HG03469 (cell line): Measurements from ENCODE around the gene PTPRD.

Experiments used
- ATAC-seq: cut with Tn5 transposase; IDR thresholded peaks from one replicate; pipeline ENCODE4 v1.9.1; 2021; ENCODE audit warnings: mild to moderate bottlenecking, moderate library complexity, moderate number of reproducible peaks; ENCODE audit not compliant: unreplicated experiment

Gene PTPRD

DNA sequence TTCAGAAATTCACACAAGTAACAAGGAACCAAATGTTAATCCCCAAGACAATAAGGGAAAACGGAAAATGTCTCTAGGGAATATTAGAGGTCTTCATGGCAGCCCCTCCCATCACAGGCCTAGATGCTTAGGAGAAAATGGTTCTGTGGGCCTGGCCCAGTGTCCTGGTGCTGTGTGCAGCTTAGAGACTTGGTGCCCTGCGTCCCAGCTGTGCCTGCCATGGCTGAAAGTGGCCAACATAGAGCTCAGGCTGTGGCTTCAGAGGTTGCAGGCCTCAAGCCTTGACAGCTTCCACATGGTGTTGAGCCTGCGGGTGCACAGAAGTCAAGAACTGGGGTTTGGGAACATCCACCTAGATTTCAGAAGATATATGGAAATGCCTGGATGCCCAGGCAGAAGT lies 942.3 kb downstream of the PTPRD start:
- ATAC-seq: no peak

- ATAC-seq: no peak
Observed at GRCh38 chr9:9645006-9645405, 967.8 kb downstream of the PTPRD start.

- ATAC-seq: no peak
Observed at GRCh38 chr9:9631284-9631683, 981.5 kb downstream of the PTPRD start.

- ATAC-seq: no peak
Observed at GRCh38 chr9:9625248-9625647, 987.6 kb downstream of the PTPRD start.

DNA sequence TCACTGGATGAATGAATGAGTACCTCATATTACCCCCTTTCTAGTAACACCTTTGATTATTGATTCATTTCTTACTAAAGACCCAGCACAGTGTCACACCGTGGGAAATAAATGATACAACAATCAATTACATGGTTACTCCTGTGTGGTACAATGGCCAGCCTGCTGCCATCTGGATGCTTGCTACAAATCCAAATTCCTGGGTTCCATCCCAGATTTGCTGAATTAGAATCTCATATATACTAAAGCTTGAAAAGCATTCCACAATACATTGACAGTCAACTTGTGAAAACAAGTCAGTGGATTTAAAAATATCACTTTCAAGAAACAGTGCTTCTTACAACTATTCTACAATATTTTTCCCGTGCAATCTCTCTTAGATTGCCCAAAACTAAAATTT lies 989.3 kb downstream of the PTPRD start:
- no peak for ATAC-seq

- no peak for ATAC-seq
Observed at GRCh38 chr9:9621355-9621940, 991.4 kb downstream of the PTPRD start.

- no peak for ATAC-seq
Observed at GRCh38 chr9:9620736-9621135, 992.1 kb downstream of the PTPRD start.

- no peak for ATAC-seq
Observed at GRCh38 chr9:9615086-9615485, 997.7 kb downstream of the PTPRD start.

GRCh38 chr9:9614607-9615006 lies 998.2 kb downstream of the PTPRD start:
- no peak for ATAC-seq

DNA sequence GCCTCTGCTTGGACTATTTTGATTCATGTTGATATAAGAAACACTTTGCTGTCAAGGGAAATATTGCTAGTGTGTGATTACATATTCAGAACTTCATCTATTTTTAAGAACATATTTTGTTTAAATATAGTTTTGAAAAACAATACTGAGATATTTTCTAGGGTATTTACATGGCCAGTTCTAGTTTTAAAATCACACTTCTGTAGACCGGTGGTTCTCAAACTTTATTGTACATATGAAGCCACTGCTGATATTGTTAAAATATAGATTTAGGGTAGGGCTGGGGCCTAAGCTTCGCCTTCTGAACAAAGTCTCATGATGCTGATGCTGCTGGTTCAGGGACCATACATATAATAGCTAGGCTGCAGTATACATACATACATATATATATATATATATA lies 1000.0 kb downstream of the PTPRD start:
- ATAC-seq: no peak

- no peak for ATAC-seq
Observed at GRCh38 chr9:9612270-9612669, 1000.5 kb downstream of the PTPRD start.

- ATAC-seq: no peak
Observed at GRCh38 chr9:9605681-9606080, 1007.1 kb downstream of the PTPRD start.

GRCh38 chr9:9603345-9603744 lies 1009.5 kb downstream of the PTPRD start:
- no peak for ATAC-seq

DNA sequence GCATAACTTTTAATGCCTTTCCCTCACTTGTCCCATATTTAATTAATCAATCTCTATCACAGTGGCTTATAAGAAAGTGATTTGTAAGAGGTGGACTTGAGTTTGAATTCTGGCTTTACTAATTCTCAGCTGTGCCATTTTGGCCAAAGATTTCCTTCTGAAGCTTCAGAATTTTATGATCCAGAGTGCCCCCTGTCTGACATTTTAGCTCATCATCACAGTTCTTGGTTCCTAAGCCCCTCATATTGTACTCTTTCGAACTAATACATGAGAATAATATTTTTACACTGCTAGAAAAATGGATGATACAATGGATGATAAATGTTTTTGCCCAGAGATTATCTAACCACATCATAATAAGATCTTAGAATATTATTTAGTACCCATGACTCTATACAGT lies 1014.1 kb downstream of the PTPRD start:
- ATAC-seq: no peak

GRCh38 chr9:9592104-9592503 lies 1020.7 kb downstream of the PTPRD start:
- ATAC-seq: no peak

- ATAC-seq: no peak
Observed at GRCh38 chr9:9585920-9586319, 1026.9 kb downstream of the PTPRD start.

DNA sequence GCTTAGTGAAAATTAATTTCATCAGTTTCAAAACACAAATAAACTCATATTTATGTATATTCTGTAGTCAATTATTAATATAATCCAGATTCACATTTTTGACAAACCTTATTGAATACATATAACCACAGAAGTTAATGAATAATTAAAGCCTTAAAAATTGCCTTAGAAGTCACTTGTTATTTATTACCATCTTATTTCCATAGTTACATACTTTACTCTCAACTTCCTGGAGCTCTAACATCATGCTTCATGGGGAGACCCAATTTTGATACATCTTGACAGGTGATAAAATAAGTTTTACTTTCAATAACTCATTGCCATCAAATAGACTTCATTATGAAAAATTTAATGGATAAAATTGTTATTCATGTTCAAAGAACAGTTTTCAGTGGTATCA lies 1038.7 kb downstream of the PTPRD start:
- ATAC-seq: no peak

GRCh38 chr9:9565700-9566099 lies 1047.1 kb downstream of the PTPRD start:
- no peak for ATAC-seq

GRCh38 chr9:9563817-9564216 lies 1049.0 kb downstream of the PTPRD start:
- no peak for ATAC-seq

DNA sequence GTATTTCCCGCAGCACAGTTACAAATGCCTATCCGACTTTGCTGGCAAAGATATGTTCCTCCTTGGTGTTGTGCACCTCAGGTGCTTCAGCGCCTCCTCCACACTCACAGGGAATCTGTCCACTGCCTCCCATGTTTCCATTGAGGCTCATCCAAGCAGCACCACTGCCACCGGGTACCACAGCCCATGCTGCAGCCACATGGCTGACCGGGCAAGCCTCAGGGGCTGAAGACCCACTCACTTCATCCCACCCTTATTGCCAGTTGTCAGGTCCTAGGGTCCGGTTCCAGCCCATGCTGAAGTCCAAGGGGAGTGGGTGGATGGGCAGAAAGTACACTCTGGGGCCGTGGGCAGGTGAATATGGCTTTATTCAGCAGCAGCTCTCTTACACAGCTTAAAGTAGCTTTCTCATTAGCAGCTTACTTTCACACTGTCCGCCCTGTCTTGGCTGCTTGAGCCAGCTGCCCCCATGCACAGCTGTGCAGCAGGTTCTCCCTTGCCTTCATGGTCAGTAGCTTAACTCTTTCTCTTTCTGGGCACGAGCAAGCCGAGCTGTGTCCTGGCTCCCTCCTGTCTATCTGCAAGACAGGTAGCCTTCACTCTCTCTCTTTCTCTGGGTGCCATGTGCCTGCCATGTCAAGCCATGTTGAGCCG lies 1052.3 kb downstream of the PTPRD start:
- ATAC-seq: no peak

DNA sequence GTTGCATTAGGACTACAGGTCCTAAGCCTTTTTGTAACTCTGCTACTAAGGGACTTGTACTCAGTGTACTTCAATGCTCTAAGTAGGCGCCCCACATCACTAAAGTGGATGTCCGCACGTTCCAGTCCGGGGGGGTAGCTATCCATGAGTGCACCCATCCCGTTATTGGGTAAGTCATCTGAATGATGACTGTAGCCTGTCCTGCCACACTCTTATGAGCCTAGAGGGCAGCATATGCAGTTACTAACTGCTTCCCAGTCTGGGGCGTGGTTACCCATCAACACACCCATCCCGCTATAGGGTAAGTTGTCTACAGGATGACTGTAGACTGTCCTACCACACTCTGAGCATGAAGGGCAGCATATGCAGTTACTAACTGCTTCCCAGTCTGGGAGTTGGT lies 1053.9 kb downstream of the PTPRD start:
- no peak for ATAC-seq

DNA sequence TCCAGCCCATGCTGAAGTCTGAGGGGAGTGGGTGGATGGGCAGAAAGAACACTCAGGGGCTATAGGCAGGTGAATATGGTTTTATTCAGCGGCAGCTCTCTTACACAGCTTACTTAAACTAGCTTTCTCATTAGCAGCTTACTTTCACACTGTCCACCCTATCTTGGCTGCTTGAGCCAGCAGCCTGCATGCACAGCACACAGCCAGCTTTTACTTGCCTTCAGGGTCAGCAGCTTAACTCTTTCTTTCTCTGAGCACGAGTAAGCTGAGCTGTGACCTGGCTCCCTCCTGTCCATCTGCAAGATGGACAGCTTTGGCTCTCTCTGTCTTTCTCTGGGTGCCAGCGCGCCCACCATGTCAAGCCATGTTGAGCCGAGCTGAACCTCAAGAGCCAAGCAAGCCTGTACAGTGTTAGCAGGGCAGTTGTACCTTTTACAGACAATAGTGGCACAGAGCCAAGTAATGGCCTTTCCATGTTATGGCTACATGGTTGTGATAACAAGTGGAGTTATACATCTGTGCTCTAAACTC lies 1054.9 kb downstream of the PTPRD start:
- no peak for ATAC-seq
